Glutamatergic neuron (in vitro differentiated cells): Measurements from ENCODE around the gene CRB1. TPM values are rescaled to one million over a fixed set of nuclear protein-coding genes. Genes with fewer than 3 reads are reported as not detected.
A peak's percentile ranks its signal among the peaks of the same experiment; 100 is the strongest.

Experiments used
- DNase-seq: peaks from one replicate; pipeline ENCODE4 v3.0.0; 2022
- H3K27ac Mint-ChIP-seq: one replicate; pipeline ENCODE4 v1.8.0; 2020; ENCODE audit warnings: mild to moderate bottlenecking, mixed read lengths, inconsistent platforms; ENCODE audit not compliant: unreplicated experiment
- H3K27me3 Mint-ChIP-seq: one replicate; pipeline ENCODE4 v1.8.0; 2020; ENCODE audit warnings: mild to moderate bottlenecking, moderate library complexity, mixed read lengths, inconsistent platforms; ENCODE audit not compliant: unreplicated experiment
- H3K36me3 Mint-ChIP-seq: one replicate; pipeline ENCODE4 v1.8.0; 2020; ENCODE audit warnings: mild to moderate bottlenecking, mixed read lengths, inconsistent platforms; ENCODE audit not compliant: unreplicated experiment
- H3K4me1 Mint-ChIP-seq: one replicate; pipeline ENCODE4 v1.8.0; 2020; ENCODE audit warnings: mild to moderate bottlenecking, low read depth, mixed read lengths, inconsistent platforms; ENCODE audit not compliant: unreplicated experiment
- H3K4me3 Mint-ChIP-seq: one replicate; pipeline ENCODE4 v1.8.0; 2020; ENCODE audit warnings: mild to moderate bottlenecking, mixed read lengths, inconsistent platforms; ENCODE audit not compliant: unreplicated experiment
- H3K9me3 Mint-ChIP-seq: one replicate; pipeline ENCODE4 v1.8.0; 2020; ENCODE audit warnings: mild to moderate bottlenecking, moderate library complexity, mixed read lengths, inconsistent platforms; ENCODE audit not compliant: unreplicated experiment
- CTCF ChIP-seq: fragments of 200-600 bp; sonication (generic); IDR thresholded peaks from one replicate; pipeline ENCODE4 v1.5.0; 2021; ENCODE audit not compliant: partially characterized antibody, unreplicated experiment
- total RNA-seq: library from RNA; stranded (reverse); fragmentation: NEBNext Ultra II Directional; extraction: Animal tissue kit (Norgen Biotek cat#: 25700); gene quantifications from one replicate; pipeline ENCODE4 v1.2.1, GENCODE V29; 2021; ENCODE audit not compliant: unreplicated experiment

CRB1 gene
- total RNA-seq, 1 donor from 2014 or later, result 7.3 TPM

GRCh38 chr1:197519741-197520334 lies 251.8 kb downstream of the CRB1 start:
- no peak overlapping the region for H3K27ac Mint-ChIP-seq
- no peaks in the 10 kb centered on the region for H3K9me3 Mint-ChIP-seq
- no peaks in the 10 kb centered on the region for H3K36me3 Mint-ChIP-seq
- H3K27me3 Mint-ChIP-seq, result no peaks in the 10 kb centered on the region
- TF ChIP-seq CTCF, result peak; percentile 61
- no peak overlapping the region for H3K4me3 Mint-ChIP-seq
- H3K4me1 Mint-ChIP-seq, result no peaks in the 10 kb centered on the region
- no peak for DNase-seq

- Mint-ChIP-seq H3K4me1 (no peaks in the 10 kb centered on the region), H3K27me3 (no peaks in the 10 kb centered on the region), H3K4me3 (no peak overlapping the region), H3K36me3 (no peaks in the 10 kb centered on the region), H3K9me3 (no peaks in the 10 kb centered on the region), H3K27ac (no peak overlapping the region)
- TF ChIP-seq CTCF, result peak; percentile 80
- DNase-seq, result no peak
Observed at GRCh38 chr1:197521118-197521739, 253.2 kb downstream of the CRB1 start.

- peak; percentile 86 for TF ChIP-seq CTCF
- H3K4me1 Mint-ChIP-seq, result peaks cover 6% of the 10 kb centered on the region
- no peaks in the 10 kb centered on the region for H3K36me3 Mint-ChIP-seq
- H3K27me3 Mint-ChIP-seq, result no peaks in the 10 kb centered on the region
- H3K27ac Mint-ChIP-seq, result no peak overlapping the region
- H3K9me3 Mint-ChIP-seq, result no peaks in the 10 kb centered on the region
- no peak overlapping the region for H3K4me3 Mint-ChIP-seq
- no peak for DNase-seq
Observed at GRCh38 chr1:197526736-197527371, 258.8 kb downstream of the CRB1 start.

Other genes with a start within 250 kb of the CRB1 start
- gene F13B, start 201.0 kb upstream of the CRB1 start, total RNA-seq, result not detected
- gene ASPM, start 121.6 kb upstream of the CRB1 start, total RNA-seq, result 5.9 TPM
- 12.0 TPM for gene ZBTB41, start 67.0 kb upstream of the CRB1 start, total RNA-seq